HG02642 (cell line): ENCODE measurements around the gene CD9.
"Not testable (repeated sequence)": the region's sequence is repeated elsewhere in the genome, so short reads cannot be mapped to it uniquely, and the experiment has no call there.

Experiments
- ATAC-seq: cut with Tn5 transposase; IDR thresholded peaks from one replicate; pipeline ENCODE4 v1.9.1; 2021; ENCODE audit warnings: mild to moderate bottlenecking; ENCODE audit not compliant: unreplicated experiment, poor library complexity

The CD9 gene

GRCh38 chr12:6178981-6179761 lies 21.0 kb upstream of the CD9 start:
- ATAC-seq: no peak

- no peak for ATAC-seq
Measured at GRCh38 chr12:6180268-6181051, 19.7 kb upstream of the CD9 start.

- no peak for ATAC-seq
Measured at GRCh38 chr12:6181166-6181565, 19.0 kb upstream of the CD9 start.

- ATAC-seq: no peak
Measured at GRCh38 chr12:6181583-6182278, 18.5 kb upstream of the CD9 start.

GRCh38 chr12:6182279-6182898 lies 17.8 kb upstream of the CD9 start:
- ATAC-seq: no peak

GRCh38 chr12:6183689-6184428 lies 16.3 kb upstream of the CD9 start:
- ATAC-seq: no peak

- ATAC-seq: no peak
Measured at GRCh38 chr12:6185961-6186827, 14.0 kb upstream of the CD9 start.

- no peak for ATAC-seq
Measured at GRCh38 chr12:6187948-6188793, 12.0 kb upstream of the CD9 start.

- ATAC-seq: no peak
Measured at GRCh38 chr12:6189028-6189427, 11.2 kb upstream of the CD9 start.

- ATAC-seq: not testable (repeated sequence)
Measured at GRCh38 chr12:6189952-6190598, 10.1 kb upstream of the CD9 start.

GRCh38 chr12:6190767-6191530 lies 9.3 kb upstream of the CD9 start:
- ATAC-seq: not testable (repeated sequence)

GRCh38 chr12:6192604-6193380 lies 7.4 kb upstream of the CD9 start:
- no peak for ATAC-seq

GRCh38 chr12:6193853-6194815 lies 6.1 kb upstream of the CD9 start:
- no peak for ATAC-seq

GRCh38 chr12:6195665-6196535 lies 4.3 kb upstream of the CD9 start:
- ATAC-seq: no peak
